PFSK-1 (cell line): ENCODE measurements around the gene FAM180A.

ENCODE experiments used
- FOXP2 ChIP-seq: optimal IDR thresholded peaks from 2 replicates; pipeline ENCODE3; 2011; ENCODE audit warnings: borderline replicate concordance, control low read depth, inconsistent platforms; ENCODE audit not compliant: insufficient read depth; ENCODE audit errors: extremely low read length, extremely low read depth
- POLR2AphosphoS5 ChIP-seq: IDR thresholded peaks from 2 replicates; pipeline ENCODE4 v1.6.1; 2012; ENCODE audit warnings: low read depth, mild to moderate bottlenecking, control low read depth, low read length, moderate library complexity
- SIN3A ChIP-seq: IDR thresholded peaks from 2 replicates; pipeline ENCODE4 v1.6.1; 2012; ENCODE audit warnings: mild to moderate bottlenecking, low read length, moderate library complexity, borderline replicate concordance; ENCODE audit not compliant: insufficient read depth
- TAF1 ChIP-seq: IDR thresholded peaks from 2 replicates; pipeline ENCODE4 v1.6.1; 2012; ENCODE audit warnings: low read length, control low read depth, borderline replicate concordance; ENCODE audit not compliant: insufficient read depth
- TF ChIP-seq, protein P1 (sequence below), 2 experiments: IDR thresholded peaks; 2 replicates each; pipeline versions ENCODE4 v1.6.1 to v1.8.0; 2011 to 2012; ENCODE audit warnings: low read depth in 2 of 2, low read length in 2 of 2, control low read depth in 1 of 2, inconsistent platforms in 1 of 2, mild to moderate bottlenecking in 1 of 2, moderate library complexity in 1 of 2; ENCODE audit not compliant: insufficient read depth in 1 of 2

The FAM180A gene

DNA sequence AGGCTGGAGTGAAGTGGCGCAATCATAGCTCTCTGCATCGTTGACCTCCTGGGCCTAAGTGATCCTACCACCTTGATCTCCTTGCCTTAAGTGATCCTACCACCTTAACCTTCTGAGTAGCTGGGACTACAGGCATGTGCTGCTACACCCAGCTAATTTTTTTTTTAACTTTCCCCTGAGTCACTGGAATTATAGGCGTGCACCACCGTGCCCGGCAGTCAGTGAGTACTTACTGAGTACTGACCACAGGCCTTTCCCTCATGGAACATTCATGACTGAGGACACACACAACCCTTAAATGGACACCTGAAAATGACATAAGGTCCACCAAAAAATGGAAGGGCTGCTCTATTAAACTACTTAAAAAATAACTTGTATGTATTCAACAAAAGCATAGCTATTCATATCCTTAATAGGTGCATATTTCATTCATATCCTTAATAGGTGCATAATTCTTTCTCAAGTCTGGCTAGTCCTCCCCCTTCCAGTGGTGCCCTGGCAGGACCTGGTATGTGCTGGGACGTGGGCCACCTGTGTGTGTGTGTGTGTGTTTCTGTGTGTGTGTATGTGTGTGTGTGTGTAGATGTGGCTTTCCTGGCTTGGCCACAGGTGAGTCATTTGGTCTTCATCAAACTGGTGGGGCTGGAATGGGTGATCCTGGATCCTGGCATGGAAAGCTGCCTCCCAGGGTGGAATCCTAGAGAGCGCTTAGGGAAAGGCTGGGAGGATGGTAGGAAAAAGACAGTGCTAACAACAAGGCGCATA is 3.5 kb downstream of the FAM180A start:
- TF ChIP-seq SIN3A (no peak), TAF1 (no peak), FOXP2 (no peak)

DNA sequence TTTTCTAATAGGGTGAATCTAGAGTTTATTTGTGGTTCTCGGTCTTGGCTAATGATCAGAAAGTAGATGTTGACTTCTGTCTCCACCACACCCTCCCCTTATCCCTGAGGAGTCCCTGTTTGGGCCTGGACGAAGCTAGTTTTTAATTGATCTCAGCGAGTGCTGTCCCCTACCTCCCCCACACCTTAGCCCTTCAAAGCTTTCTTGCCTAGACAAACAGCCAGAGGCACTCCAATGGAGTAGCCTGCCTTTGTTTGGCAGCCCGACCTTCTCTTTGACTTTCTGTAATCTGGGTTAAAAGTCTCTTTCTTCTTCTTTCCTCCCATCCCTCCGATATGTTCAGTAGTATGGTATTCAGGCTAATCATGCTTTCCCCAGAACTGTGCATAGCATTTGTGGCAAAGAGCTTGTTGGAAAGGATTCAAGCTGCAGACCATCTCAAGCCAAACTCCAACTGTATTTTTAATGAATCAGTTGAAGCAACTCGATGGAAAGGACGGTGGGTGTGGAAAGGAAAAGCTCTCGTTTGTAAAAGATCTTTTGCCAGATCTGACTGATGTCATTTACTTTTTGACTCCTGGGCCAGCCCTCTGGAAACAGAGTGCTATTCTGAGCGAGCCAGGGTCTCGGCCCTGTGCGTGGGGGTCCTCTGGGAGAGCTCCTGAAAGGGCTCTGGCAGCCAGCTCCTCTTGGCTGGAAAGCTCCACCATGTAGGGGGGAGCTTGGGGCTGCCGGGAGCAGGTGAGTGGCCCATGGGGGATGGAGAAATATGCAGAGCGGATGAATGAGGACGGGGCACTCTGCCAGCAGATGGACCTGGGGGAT is 4.5 kb downstream of the FAM180A start:
- no peak for TF ChIP-seq FOXP2
- TF ChIP-seq POLR2AphosphoS5, result no peak
- TF ChIP-seq TAF1, result no peak
- TF ChIP-seq SIN3A, result no peak
- TF ChIP-seq, protein P1, sequence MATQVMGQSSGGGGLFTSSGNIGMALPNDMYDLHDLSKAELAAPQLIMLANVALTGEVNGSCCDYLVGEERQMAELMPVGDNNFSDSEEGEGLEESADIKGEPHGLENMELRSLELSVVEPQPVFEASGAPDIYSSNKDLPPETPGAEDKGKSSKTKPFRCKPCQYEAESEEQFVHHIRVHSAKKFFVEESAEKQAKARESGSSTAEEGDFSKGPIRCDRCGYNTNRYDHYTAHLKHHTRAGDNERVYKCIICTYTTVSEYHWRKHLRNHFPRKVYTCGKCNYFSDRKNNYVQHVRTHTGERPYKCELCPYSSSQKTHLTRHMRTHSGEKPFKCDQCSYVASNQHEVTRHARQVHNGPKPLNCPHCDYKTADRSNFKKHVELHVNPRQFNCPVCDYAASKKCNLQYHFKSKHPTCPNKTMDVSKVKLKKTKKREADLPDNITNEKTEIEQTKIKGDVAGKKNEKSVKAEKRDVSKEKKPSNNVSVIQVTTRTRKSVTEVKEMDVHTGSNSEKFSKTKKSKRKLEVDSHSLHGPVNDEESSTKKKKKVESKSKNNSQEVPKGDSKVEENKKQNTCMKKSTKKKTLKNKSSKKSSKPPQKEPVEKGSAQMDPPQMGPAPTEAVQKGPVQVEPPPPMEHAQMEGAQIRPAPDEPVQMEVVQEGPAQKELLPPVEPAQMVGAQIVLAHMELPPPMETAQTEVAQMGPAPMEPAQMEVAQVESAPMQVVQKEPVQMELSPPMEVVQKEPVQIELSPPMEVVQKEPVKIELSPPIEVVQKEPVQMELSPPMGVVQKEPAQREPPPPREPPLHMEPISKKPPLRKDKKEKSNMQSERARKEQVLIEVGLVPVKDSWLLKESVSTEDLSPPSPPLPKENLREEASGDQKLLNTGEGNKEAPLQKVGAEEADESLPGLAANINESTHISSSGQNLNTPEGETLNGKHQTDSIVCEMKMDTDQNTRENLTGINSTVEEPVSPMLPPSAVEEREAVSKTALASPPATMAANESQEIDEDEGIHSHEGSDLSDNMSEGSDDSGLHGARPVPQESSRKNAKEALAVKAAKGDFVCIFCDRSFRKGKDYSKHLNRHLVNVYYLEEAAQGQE (IDR thresholded peaks at IDR 0.05; ENCODE audit: insufficient read depth in 1 of 2, low read depth in 2 of 2, low read length in 2 of 2), result no peak

DNA sequence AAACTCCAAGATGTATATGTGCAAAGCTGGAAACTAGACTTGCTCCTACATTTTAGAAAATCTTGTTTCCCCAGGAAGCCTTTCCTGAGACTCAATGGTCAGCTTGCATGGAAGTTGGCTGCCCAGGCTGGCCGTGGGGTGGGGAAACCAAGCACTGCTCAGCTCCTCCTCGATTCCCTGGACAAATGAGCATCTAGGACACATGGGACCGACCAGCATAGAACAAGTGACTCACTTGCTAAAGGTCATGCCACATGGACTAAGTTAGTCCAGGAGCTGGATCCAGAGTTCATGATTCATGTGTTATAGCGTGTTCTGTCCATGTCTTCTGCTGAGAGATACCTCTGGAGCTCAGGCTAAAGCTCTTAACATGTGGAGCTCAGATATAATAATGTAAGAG is 6.2 kb downstream of the FAM180A start:
- TF ChIP-seq, protein P1 (IDR thresholded peaks at IDR 0.05; ENCODE audit: insufficient read depth in 1 of 2, low read depth in 2 of 2, low read length in 2 of 2), result no peak
- no peak for TF ChIP-seq SIN3A
- TF ChIP-seq FOXP2, result no peak
- TF ChIP-seq TAF1, result no peak
- TF ChIP-seq POLR2AphosphoS5, result no peak

DNA sequence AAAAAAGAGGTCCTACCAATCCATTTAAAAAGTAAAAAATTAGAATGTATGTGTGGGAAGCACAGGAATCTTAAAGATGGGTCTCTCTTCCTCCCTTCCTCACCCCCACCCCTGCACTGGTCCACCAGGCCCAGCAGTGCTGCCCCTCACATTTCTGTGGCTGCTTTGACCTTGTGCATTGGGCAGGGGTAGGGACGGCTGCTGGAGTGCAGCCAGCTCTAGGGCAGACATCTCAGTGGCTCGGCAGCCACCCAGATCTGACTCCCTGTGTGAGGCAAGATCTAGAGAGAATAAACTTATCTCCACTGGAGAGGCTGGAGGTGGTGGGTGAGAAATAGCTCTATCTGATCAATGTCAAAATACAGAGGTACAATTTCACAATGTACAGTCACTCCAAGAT is 6.7 kb downstream of the FAM180A start:
- no peak for TF ChIP-seq POLR2AphosphoS5
- no peak for TF ChIP-seq SIN3A
- TF ChIP-seq, protein P1 (IDR thresholded peaks at IDR 0.05; ENCODE audit: insufficient read depth in 1 of 2, low read depth in 2 of 2, low read length in 2 of 2), result no peak
- no peak for TF ChIP-seq TAF1
- no peak for TF ChIP-seq FOXP2

DNA sequence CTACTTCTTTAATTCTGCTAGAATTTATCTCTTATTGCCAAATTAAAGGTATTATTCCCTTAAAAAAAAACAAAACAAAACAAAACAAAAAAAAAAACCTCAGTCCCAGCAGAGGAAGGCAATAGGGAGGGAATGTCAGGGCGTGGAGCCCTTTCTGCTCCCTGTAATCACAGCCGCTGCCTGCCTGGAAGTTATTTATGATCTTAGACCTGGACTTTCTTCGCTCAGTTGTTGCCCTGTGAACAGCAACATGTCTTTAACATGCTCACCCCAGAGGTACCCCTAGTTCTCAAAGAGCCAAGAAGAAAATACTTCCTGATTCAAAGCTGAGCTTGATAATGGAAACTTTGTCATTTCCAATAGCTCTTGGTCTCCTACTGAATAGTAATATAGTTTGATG is 7.7 kb downstream of the FAM180A start:
- TF ChIP-seq SIN3A (no peak), TAF1 (no peak), FOXP2 (no peak), POLR2AphosphoS5 (no peak)
- TF ChIP-seq, protein P1 (IDR thresholded peaks at IDR 0.05; ENCODE audit: insufficient read depth in 1 of 2, low read depth in 2 of 2, low read length in 2 of 2), result no peak
